NCI-H2227 treated with DMSO at 0.1 percent for 48 hours (cell line): ENCODE results near the gene EFCC1.
"Not testable (repeated sequence)": the region's sequence is repeated elsewhere in the genome, so short reads cannot be mapped to it uniquely, and the experiment has no call there.

Source experiments
- DNase-seq: peaks from one replicate; lab custom pipeline; 2025; lab: John Stamatoyannopoulos, UW

The EFCC1 gene

DNA sequence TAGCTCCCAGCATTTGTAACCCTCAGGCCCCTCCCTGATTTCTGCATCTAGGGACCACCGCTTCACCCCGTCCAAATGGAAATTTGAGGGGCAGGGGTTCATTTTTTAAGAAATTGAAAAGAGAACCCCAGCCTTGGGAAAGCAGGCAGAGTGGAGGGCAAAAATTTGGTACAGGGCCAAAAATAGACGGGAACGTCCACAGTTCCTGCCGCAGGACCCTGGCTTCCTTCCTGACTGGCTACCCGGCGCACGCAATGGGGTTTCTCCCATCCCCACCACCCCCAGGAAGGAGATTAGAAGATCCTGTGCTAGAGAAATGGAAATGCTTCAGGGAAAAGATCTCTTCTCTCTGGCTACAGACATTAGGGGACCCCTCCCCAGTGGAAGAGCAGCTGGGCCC lies 80.4 kb downstream of the EFCC1 start:
- no peak for DNase-seq

DNA sequence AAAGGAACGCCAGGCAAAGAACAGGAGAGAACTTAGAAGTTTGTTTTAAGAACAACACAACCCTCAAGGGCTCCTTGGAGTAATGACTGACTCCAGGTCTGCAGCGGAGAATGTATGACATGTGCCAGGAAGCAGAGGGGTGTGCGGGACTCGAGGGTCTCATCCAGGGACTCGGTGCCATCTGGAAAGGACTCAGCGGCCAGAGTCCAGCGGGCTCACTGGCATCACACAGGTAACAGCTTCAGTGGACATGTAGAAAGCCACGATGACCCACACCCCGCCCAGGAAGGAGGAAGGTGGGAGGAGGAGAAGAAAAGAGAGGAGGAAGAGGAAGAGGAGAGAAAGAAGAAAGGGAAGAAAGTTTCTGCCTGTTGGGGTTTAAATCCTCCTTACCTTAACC lies 80.9 kb downstream of the EFCC1 start:
- no peak for DNase-seq

DNA sequence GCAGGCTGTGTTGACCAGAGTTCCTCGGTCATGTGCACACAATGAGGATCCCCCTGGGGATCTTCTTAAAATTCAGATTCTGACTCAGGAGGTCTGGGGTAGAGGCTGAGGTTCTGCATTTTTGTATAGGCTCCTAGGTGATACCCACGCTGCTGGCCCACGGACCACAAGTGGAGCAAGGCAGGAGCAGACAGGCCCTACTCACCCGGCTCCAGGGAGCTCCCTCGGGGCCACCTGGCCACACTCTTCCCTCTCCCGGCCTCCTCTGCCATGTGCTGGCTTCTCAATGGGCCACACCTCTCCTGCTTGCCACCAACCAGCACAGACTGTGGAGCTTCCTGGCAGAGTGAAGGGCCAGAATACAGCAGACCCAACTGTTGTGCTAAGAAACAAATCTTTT lies 83.4 kb downstream of the EFCC1 start:
- no peak for DNase-seq

DNA sequence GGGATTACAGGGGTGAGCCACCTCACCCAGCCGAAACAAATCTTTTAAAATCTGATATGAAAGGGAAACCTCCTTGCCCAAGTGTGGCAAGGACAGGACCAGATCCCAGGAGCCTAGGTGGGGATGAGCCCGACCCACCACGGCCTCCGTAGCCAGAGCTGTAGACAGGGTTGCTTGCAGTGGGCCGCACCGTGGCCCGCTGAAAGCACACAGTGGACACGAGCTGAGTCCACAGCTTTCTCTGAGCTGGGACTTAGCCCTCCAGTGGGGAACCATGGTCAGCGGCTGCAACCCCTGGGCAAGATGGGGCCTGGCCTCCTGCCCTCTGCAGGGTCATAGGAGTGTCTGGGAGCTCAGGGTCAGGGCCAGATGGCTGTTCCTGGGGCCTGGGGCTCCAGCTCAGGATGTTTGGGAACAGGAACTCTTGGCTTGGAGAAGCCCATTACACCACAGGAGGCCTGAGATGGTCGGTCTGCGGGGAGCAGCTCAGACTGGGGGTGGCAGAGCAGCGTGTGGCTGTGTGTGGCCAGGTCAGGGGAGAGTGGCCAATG lies 84.1 kb downstream of the EFCC1 start:
- no peak for DNase-seq

DNA sequence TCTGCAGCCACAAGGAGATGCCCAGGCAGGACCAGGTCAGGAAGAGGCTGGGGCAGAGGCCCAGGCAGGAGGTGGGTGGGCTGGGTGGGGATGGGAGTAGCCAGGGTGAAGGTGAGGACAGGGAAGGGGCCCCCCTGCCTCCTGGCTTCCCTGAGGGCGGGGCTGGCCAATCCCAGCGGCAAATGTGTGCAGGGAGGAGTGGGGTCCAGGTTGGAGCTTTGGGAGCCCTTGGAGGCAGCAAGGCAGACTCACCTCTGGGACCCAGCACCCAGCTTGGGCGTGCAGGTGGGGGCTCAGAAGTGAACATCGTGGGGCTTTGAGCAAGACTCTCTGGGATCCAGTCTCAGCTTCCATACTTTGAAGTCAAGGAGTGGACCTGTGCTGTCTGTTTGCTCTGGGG lies 84.7 kb downstream of the EFCC1 start:
- no peak for DNase-seq

DNA sequence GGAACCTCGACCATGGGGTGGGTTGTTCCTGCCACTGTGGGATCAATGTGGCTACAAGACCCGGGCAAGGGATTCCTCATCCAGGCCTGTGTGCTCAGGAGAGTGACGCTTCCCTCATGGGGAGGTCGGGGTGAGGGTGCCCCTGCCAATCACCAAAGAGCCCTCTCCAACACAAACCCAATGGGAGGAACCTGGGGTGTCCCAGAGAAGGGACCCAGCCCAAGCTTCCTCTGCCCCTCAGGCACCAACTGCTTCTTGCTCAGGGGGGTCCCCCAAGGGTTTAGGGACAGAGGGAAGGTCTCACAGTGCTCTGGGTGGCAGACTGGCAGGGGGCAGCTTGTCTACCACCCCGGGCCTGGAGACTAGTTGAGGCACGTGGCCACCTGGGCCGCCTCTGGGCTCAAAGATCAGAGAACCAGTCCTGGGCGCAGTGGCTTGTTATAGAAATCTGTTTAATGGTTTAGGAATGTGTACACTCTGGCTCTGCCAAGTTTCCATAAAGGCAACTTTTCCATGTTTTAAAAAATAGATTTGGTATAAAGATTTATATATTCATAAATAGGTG lies 86.1 kb downstream of the EFCC1 start:
- DNase-seq: no peak

DNA sequence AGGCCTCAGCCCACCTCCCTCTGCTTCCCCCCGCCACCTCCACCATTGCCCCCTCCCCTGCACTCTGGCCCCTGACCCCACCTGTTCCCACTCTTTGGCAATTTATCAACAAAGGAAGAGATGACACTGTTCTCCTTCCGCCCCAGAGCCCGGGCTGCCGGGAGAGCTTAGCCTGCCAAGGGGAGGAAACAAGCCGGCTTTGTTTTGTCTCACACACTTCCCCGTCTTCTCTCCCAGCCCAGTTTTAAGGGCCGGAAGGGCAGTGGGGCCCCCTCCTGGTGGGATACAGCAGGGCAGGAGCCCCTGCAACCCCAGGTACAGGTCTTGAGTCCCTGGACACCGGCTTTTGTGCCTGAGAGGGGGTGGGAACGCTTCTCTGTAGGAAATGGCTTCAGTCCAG lies 86.8 kb downstream of the EFCC1 start:
- not testable (repeated sequence) for DNase-seq

DNA sequence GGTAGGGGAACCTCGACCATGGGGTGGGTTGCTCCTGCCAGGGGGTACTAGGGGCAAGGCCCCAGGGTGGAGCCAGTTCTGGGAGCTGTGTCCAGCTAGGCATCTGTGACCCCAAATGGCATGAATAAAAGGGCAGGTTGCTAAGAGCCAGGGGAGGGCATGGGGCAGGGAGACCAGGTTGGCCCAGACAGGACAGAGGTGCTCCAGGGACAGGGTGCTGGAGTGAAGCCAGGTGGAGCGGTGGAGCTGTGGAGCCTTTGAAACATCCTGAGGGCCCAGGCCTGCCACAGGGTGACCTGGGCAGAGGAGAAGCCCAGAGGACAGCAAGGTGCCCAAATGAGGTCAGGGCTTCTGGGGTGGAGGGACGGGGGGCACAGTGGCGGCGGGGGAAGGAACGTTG lies 87.2 kb downstream of the EFCC1 start:
- DNase-seq: not testable (repeated sequence)
